Vagina (tissue), 2 donors: ENCODE results near the gene CTCFL.
A peak's percentile ranks its signal among the peaks of the same experiment; 100 is the strongest.

Source experiments
- POLR2A ChIP-seq, 2 donors: fragments of 450-650 bp; IDR thresholded peaks; one replicate each; pipeline ENCODE4 v1.6.1; 2017; ENCODE audit warnings: antibody characterized with exemption in 2 of 2, mild to moderate bottlenecking in 2 of 2, moderate library complexity in 2 of 2
- TF ChIP-seq, protein P1 (sequence below), 3 experiments: fragments of 450-650 bp in 2 of 3; fragments of 200-600 bp in 1 of 3; sonication (generic) in 1 of 3; IDR thresholded peaks; one replicate each; pipeline ENCODE4 v1.5.1; 2017 to 2019; ENCODE audit warnings: antibody characterized with exemption in 3 of 3, mild to moderate bottlenecking in 2 of 3, moderate library complexity in 2 of 3

DNA sequence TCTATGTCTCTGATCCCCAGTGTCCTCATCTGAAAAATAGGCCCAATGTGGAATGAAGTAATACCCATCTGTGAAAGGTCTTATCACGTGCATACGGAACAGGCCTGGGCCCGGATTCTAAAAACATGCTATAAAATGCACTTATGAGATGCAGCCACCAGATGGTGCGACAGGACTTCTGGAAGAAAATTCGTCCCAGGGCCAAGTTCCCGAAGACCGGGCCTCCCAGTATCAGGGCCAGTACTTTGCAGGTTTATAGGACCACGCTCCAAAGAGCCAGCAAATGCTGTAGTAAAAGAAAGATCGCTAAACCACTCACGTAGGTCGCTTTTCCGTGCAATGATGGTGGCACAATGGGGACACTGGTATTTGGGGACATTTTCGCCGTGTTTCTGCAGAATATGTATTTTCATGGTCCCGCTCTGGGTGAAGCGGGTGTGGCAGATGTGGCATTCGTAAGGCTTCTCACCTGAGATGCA is 10.6 kb downstream of the CTCFL start:
- TF ChIP-seq POLR2A (IDR thresholded peaks at IDR 0.05): no peak
- TF ChIP-seq, protein P1, sequence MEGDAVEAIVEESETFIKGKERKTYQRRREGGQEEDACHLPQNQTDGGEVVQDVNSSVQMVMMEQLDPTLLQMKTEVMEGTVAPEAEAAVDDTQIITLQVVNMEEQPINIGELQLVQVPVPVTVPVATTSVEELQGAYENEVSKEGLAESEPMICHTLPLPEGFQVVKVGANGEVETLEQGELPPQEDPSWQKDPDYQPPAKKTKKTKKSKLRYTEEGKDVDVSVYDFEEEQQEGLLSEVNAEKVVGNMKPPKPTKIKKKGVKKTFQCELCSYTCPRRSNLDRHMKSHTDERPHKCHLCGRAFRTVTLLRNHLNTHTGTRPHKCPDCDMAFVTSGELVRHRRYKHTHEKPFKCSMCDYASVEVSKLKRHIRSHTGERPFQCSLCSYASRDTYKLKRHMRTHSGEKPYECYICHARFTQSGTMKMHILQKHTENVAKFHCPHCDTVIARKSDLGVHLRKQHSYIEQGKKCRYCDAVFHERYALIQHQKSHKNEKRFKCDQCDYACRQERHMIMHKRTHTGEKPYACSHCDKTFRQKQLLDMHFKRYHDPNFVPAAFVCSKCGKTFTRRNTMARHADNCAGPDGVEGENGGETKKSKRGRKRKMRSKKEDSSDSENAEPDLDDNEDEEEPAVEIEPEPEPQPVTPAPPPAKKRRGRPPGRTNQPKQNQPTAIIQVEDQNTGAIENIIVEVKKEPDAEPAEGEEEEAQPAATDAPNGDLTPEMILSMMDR (IDR thresholded peaks at IDR 0.05): peak; percentile 82 to 92 (median 87)
